Left kidney (tissue), 2 donors: Measurements from ENCODE around the gene CMKLR1. TPM values are rescaled to one million over a fixed set of nuclear protein-coding genes. Genes with fewer than 3 reads are reported as not detected.

Source experiments
- DNase-seq: peaks from one replicate; pipeline ENCODE4 v3.0.0-alpha.2; 2013
- polyA plus RNA-seq: library from polyadenylated mRNA; unstranded; fragments of 120-200 nt; gene quantifications from one replicate; pipeline ENCODE4 v1.2.1, GENCODE V29; 2013; ENCODE audit not compliant: insufficient read length

The CMKLR1 gene
- polyA plus RNA-seq, 1 donor: 3.1 TPM

DNA sequence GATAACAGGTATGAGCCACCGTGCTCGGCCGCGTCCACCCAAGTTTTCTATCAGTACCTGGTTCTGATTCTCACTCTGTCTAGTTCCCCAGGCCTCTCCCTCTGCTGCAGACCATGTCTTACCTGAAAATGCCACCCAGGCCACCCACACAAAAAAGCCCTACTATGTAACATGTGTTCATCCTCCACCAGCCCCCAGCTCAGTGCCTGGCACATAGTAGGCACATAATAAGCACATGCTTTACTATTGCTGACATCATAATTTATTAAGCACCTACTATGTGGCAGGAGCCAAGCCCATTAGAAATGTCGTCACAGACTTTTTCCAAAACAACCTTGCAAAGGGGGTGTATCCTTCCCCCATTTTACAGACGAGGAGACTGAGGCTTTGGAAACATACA lies 37.8 kb downstream of the CMKLR1 start:
- DNase-seq: no peak

DNA sequence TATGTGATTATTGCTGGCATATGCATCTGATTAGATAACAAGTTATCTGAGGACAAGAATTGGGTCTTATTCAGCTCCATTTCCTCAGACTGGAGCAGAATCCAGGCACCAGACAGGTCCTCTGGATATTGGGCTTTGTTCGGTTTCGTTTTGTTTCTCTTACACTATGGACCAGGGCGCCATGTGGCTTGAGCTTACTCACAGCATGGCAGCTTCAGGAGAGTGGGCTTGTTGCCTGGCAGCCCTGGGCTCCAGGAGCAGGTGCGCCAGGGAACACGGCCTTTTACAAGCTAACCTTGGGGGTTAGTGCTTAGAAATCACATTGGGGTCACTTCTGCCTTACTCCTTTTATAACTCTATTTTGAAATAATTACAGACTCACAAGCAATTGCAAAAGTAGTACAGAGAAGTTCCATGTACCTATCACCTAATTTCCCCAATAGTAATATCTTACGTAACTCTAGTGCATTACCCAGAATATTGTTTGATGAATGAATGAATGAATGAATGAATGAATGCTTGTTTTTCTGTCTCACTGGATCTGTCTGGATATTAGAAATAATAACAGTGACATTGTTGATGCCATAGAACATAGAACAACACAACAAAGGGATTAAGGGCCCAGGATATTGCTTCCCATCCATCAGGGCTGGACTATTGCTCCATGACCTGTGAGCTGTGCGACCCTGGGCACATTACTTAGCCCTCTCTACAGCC lies 39.0 kb downstream of the CMKLR1 start:
- no peak for DNase-seq

DNA sequence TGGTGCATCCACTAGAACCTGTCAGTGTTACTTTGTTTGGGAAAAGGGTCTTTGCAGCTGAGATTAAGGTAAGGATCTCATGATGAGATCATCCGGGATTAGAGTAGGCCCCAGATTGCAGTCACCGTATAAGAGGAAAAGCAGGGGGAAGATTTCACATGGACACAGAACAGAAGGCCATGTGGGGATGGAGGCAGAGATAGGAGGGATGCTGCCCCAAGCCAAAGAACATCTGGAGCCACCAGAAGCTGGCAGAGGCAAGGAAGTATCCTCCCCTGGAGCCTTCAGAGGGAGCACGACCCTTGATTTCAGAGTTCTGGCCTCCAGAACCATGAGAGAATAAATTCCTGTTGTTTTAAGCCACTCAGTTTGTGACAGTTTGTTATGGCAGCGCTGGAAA lies 39.6 kb downstream of the CMKLR1 start:
- DNase-seq: no peak

DNA sequence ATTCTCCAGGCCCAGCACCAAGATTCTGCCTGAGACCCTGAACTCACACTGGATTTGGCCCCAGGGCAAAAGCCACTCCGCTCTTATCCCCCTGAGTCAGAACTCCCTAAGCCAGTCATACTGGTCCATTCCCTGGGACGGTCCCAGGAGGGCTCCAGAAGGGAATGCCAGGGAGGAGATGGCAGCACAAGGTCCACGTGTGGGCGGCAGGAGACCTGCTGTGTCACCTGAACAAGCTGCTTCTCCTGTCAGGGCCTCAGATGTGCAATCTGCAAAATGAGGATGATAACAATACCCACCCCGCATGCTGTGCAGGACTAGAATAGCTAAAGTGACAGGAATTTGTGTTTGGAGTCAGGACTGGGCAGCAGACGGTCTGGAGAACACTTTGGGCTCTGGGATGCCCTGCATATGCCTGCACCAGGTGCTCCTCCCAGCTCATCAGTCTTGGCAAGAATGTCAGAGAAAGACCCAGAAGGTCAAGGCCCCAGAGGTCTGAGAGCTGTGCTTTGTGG lies 40.3 kb downstream of the CMKLR1 start:
- no peak for DNase-seq

DNA sequence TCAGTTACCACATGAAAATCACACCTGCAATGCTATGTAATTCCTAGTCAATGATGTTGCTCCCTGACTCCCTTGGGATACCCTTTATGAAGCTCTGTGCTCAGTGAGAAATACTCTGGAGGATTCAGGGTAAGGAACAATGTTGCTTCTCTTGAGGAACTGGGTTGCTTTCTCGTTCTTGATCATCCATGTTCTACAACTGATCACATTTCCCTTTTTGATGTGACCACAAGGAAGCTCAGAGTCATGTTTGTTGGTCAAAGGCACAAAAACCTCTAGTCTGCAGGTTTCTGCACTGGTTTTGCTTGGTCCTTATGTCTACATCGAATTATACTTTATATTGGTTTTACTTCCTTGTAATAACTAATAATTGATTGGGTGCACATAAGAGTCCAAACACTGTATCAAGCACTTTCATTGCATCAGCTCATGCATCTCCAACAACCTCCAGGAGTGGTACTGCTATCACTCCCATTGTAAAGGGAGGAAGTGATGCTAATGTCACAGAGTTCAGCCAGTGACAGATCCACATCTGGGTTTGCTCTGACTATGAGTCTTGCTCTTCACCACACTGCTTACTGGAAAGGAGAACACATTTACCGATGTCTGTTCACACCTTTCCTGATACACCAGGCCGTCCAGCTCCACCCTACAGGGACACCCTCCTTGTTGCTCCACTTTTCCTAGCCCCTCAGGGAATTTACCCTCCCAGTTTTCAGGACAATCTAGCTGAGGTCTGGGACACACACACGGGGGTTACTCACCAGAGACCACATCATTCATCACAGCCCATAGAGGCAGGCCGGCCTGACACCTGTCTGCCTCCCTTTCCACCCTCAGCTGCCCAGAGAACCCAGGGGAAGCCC lies 41.0 kb downstream of the CMKLR1 start:
- DNase-seq: no peak

DNA sequence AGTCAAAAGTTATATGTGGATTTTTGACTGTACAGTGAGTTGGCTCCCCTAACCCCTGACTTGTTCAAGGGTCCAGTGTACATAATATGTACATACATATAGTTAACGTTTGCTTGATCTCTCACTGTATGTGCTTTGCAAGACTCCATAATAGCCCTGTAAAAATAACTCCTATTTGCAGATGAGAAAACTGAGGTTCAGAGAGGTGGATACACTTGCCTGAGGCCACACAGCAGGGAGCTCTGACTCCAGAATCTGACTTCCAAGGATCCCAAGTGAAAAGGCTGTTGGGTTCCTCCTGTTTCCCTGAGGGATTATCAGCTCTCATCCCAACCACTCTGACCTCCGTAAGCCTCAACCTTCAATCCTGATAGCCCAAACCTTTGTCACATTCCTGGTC lies 41.7 kb downstream of the CMKLR1 start:
- no peak for DNase-seq

DNA sequence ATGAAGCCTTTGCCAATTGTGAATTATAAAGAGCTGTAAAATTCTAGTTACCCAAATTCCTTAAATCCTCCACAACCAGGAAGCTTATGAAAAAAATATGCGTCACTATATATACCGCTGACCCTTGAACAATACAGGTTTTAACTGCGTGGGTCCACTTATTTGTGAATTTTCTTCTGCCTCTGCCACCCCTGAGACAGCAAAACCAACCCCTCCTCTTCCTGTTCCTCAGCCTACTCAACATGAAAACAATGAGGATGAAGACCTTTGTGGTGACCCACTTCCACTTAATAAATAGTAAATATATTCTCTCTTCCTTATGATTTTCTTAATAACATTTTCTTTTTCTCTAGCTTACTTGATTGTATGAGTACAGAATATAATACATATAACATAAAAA lies 42.2 kb downstream of the CMKLR1 start:
- no peak for DNase-seq

DNA sequence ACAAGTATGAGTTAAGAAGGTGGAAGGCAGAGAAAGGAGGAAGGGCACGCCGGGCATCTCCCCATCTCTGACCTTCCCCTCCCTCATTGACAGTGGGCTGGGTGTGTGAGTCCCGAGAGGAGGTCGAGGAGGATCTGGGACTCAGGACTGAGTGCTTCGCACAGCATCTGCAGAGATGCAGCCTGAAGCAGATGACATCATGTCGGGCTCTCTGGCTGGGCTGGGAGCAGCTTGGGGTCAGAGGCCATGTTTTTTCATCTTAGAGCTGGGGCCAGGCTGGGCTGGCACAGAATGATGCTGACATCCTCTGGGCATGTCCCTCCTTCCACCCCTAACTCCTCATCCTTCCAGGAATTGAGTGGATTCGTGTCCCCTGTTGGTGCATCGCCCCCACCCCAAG lies 43.5 kb downstream of the CMKLR1 start:
- DNase-seq: no peak

DNA sequence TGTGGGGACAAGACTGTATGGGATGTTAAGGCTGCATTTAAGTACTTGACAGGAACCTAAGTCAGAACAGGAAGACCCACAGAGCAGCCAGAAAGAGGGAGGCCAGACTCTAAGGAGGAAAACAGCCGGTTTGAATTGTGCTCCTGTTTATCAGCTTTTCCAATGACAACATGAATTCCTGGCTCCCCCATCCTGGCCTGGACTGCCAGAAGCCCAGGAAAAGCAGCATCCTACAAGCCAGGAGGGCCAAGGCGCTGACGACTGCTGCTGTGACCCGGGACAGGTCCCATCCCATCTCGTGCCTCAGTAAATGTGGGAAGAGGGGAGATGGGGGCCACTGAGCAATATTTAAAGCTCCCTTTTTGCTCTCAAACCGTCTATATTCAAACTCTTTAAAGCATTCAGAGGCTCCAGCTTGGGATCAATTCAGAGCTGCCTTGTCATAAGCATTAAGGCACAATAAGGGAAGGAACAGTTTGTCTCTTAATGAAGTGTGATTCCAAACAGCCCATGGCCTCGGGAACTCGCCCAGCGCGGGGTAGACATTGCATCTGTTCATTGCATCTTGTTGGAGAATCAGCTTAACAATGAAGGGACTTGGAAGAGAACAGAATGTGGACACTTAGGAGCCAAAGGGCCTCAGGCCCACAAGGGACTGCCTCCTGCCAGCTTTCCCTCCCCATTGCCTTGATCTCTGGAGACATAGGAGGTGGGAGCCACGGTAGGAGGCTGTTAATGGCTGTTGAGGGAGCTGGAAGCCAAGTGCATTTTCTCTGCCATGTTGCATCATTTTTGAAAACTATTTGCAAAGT lies 49.6 kb downstream of the CMKLR1 start:
- DNase-seq: no peak

DNA sequence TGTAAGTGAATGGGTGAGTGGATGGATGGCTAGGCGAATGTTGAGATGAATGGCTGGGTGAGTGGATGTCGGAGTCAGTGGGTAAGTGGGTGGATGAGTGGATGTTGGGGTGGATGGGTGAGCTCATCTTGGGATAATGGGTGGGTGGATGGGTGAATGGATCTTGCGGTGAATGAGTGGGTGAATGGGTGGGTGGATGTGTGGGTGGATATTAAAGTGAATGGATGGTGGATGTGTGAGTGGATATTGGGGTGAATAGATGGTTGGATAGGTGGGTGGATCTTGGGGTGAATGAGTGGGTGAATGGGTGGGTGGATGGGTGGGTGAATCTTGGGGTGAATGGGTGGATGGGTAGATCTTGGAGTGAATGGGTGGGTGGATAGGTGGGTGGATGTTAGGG lies 51.9 kb downstream of the CMKLR1 start:
- no peak for DNase-seq

DNA sequence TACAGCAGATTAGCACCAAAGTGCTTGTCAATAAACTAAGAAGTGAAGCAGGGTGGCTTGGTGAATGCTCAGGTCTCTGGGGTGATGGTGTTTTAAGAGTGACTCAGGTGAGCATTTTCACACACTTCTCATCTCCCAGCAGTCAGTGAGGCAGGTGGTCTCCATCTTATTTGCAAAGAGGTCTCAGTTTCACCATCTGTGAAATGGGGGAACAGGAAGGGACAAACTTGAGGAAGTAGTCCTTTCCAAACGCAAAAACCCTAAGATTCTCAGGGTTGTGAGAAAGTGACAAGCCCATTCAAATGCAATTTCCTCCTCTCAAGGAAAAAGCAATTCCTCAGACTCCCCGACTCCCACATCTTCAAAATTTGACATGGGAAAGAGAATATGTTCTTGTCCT lies 54.1 kb downstream of the CMKLR1 start:
- no peak for DNase-seq

DNA sequence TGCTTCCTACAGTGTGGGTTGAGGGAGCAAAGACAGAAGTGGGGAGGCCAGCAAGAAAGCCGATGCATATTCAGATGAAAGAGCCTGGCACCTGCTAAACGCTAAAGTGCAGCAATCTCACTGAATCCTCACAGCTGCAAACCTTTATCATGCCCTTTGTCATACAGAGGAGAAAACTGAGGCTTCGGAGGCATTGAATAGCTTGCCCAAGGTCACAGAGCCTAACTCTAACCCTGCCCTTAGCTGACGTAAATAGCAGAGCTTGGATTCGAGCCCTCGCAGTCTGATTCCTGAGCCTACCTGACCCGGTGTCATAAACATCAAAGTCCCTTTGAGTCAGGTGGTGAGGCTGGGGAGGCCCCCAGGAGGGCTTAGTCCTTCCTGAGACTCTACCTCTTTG lies 54.9 kb downstream of the CMKLR1 start:
- no peak for DNase-seq

DNA sequence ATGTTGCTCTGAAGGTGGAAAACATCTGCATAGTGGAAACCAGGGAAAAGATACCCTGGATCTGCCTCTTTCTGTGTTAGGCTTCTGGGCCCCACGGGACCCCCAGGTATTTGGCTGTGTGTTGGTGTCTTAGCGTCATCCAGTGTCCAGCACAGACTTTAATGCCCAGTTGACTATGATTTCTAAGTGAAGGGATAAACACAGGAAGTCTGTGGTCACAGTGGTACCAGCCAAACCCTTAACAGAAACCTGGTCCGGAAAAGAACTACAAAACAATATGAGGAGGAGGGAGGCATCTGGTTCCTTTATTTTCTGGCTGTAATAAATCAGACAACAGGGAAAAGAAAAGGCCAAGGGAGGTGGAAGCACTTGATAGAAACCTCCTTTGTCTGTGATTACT lies 56.4 kb downstream of the CMKLR1 start:
- no peak for DNase-seq

DNA sequence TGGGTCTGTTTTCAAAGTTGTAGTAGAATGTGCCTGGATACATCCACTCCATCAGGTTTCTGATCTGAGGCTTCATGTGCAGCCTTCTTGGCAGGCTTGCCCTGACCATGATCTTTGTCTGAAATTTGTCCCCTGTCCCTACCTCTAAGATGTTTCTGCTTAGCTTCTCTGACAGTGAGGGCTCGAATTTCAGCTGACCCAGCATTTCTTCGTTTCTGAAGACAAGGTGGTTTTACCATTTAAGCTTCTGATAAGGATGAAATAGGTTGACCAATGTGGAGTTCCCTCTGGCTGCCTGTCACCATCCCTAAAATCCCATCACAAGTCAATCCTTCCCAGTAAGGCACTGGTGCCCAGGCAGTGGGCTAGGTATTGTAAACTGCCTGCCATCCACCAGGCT lies 57.0 kb downstream of the CMKLR1 start:
- no peak for DNase-seq

DNA sequence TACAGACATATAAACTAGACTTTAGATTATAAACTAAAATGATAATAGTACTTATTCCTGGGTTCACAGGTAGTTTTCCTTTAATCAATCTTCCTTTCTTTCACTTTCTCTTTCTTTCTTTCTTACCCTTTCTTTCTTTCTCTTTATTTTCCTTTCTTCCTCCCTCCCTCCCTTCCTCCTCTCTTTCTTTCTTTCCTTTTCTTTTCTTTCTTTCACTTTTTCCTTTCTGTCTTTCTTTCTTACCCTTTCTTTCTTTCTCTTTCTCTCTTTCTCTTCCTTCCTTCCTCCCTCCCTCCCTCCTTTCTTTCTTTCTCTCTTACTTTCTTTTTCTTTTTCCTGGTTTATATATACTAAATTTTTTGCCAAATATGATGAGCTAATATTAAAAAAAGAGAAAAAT lies 61.5 kb downstream of the CMKLR1 start:
- DNase-seq: no peak

DNA sequence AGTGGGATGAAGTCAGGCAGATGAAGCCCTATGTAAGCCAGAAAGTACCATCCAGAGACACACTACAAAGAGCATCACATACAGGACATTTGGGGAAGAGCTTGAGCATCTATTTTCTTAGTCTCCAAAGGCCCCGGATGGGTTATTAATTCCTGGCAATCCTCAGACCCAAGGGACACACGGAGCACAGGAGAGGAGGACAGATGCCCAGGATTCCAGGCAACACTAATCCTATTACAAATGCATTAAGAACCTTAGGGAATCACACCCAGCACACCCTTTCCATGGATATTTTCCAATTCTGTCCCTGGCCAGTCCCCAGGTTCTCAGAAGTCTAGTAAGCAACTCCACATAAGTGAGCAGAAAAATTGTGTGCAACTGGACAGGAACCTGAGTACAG lies 65.9 kb downstream of the CMKLR1 start:
- no peak for DNase-seq

DNA sequence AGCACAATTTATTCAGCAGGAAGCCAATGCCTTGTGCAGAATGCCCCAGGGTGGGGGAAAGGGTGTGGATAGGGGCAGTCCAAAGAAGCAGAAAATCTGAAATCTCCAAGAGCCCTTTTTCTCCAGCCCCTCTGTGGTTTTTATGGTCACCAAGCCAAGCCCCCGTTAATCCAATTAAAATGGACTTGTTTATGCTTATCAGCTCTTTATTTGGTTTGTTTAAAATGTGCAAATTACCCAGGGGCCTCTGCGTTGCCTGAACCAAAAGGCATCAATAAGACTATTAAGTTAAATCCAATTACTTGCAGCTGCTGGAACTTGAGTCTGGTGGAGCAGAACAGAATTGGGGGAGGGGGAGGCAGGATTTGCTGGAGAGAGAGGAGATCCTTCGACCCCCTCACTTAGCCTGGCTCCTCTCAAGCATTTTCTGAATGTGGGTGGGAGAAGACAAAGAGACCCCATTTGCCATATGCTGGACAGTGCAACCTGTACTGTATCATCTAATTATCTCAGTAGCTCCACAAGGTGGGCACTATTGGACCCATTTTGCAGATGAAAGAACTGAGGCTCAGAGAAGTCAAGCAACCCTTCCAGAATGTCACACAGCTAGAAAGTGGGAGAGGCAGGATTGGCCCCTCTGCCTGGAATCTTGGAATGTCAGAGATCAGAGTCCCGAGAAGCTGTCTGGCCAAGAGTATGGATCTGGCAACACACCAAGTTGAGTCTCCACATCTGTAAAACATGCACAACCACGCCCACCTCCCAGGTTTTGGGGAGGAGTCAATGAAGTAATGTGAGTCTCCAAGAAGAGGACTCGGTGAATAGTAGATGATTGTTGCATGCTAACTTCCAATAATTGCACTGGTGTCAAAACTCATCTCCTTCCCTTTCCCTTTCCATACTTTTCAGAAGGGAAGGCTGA lies 66.9 kb downstream of the CMKLR1 start:
- no peak for DNase-seq

DNA sequence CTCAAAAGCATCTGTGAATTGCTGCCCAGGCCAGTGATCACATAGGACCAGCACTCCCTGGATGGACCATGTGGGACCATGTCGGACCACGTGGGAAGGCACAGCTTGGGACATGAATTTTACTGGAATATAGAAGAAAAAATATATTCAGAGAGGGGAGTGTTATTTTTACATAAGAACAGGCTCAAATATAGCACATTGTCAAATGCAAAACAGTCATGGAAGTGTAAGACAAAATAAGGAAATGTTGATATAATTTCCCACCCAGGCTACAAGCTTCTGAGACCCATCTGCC lies 68.3 kb downstream of the CMKLR1 start:
- DNase-seq: no peak

DNA sequence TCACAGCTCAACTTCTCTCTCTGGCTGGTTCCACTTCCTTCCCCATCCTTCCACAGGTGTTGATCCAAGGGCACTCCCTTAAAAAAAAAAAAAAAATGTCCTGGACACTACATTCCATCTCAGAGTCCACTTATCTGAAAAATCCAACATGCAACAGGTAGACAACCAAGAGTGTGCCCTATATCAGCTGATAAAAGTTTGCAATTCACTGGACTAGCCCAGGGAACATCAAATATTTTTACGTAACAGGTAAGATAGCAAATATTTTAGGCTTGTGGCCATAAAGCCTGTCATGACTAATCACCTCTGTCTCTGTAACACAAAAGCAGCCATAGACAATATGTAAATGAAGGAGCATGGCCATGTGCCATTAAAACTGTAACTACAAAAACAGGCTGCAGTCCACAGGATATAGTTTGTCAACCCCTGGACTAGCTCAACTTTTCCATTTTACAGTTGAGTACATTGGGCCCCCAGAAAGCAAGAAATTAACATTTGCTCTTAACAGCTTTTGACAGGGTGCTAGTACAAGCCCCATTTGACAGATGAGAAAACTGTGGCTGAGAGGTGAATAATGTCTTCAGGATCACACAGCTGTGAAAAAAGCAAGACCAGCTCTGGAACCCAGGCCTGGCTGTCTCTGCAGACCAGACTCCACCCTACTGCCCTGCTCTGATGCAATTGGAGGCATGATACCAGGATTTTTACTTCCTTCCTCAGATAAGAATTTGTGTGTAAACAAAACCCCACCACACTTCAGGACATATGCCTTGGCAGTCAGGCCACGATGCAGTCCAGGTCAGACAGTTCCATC lies 68.9 kb downstream of the CMKLR1 start:
- DNase-seq: no peak

DNA sequence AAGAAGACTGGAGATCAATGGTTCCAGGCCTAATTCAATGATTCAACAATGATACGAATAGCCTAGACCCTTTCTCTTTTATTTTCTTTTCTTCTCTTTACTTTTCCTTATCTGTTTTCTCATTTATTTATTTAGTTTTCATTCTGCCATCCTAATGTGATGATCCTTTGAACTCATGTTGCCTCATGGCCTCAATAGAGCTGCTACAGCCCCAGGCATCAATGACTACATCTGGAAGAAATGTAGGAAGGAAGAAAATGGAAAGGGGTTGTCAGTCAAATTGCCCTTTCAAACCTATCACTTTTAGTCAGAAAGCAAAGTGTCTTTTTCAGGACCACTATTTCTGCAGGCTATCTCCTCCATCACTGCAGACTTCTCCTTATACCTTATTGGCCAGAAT lies 69.9 kb downstream of the CMKLR1 start:
- no peak for DNase-seq

DNA sequence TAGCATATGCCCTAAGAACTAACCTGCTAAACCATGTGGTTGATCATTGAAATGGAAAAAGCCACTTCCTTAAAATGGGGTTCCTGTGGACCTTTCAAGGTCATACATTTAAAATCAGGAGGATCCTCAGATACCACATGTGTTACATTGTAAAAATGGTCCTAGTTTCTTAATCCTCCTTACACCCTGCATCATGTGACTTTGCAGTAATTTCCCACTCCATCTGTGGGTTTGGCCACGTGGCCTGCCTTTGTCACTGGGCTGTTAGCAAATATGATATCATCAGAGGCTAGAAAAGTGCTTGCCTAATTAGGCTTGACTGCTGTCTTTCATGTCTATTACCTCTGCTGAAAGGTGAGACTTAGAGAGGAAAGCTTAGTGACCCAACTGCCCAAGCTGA lies 70.7 kb downstream of the CMKLR1 start:
- no peak for DNase-seq
